Psoas muscle (tissue), 8 donors: ENCODE measurements around the gene CRY2. TPM values are rescaled to one million over a fixed set of nuclear protein-coding genes. Genes with fewer than 3 reads are reported as not detected.

Source experiments
- ATAC-seq, 4 donors: fragments of 200-7000 bp; cut with Tn5 transposase; one replicate each; pipeline ENCODE4 v1.9.1; 2020; ENCODE audit warnings: moderate library complexity in 3 of 4, mild to moderate bottlenecking in 2 of 4
- DNase-seq, 2 donors: peaks; one replicate each; pipeline ENCODE4 v3.0.0-alpha.2; 2020
- H3K27ac ChIP-seq: fragments of 200-600 bp; one replicate; pipeline ENCODE4 v1.8.0; 2022
- H3K27me3 ChIP-seq, 3 donors: fragments of 200-600 bp in 1 of 3; one replicate each; pipeline versions ENCODE4 v1.6.1 to v1.8.0; 2013 to 2022; ENCODE audit warnings: low read length in 2 of 3, mild to moderate bottlenecking in 2 of 3, moderate library complexity in 1 of 3; ENCODE audit not compliant: insufficient read depth in 3 of 3
- H3K36me3 ChIP-seq, 2 donors: fragments of 200-600 bp in 1 of 2; one replicate each; pipeline versions ENCODE4 v1.6.1 to v1.8.0; 2013 to 2022; ENCODE audit warnings: low read depth in 1 of 2, mild to moderate bottlenecking in 1 of 2, moderate library complexity in 1 of 2; ENCODE audit not compliant: insufficient read depth in 1 of 2
- H3K4me1 ChIP-seq: fragments of 200-600 bp; one replicate; pipeline ENCODE4 v1.8.0; 2022
- H3K4me3 ChIP-seq: fragments of 200-600 bp; one replicate; pipeline ENCODE4 v1.8.0; 2022; ENCODE audit warnings: mild to moderate bottlenecking
- H3K9me3 ChIP-seq: fragments of 200-600 bp; one replicate; pipeline ENCODE4 v1.8.0; 2022
- WGBS, 3 donors: extraction: QIAGEN DNeasy Blood & Tissue Kit; methylation state at CpG; one replicate each; pipeline versions ENCODE4 v1.1.6 to v1.1.7; 2013; 5-methylcytosine and 5-hydroxymethylcytosine counted together
- intact Hi-C, 2 donors: fragments of 100-400 bp; cut with DNase I; formaldehyde crosslinking; loops; one replicate each; pipeline versions ENCODE4 v1.11.0 to v1.14.2; 2022
- polyA plus RNA-seq, 3 donors: library from polyadenylated mRNA; stranded (reverse); fragments of 200-250 nt; gene quantifications; one replicate each; pipeline ENCODE4 v1.2.3, GENCODE V29; 2013
- total RNA-seq, 4 donors: library from RNA; stranded (reverse); fragmentation: NEBNext Ultra II Directional in 2 of 4; extraction: Animal tissue kit (Norgen Biotek cat#: 25700) in 2 of 4; gene quantifications; one replicate each; pipeline versions ENCODE4 v1.2.1 to v1.2.4, GENCODE V29; 2021 to 2023
- TF ChIP-seq, protein P1 (sequence below): fragments of 200-600 bp; IDR thresholded peaks from one replicate; pipeline ENCODE4 v1.8.0; 2022; ENCODE audit warnings: antibody characterized with exemption
- donor health status: healthy with polysubstance abuse.
- donor health status: DM: no; HTN: no; CAD: no; lungs with moderate emphysema.
- donor health status: Bipolar disorder and iron deficiency.
- donor health status: healthy.
- donor health status: DM: yes; HTN: yes; CAD: no.
- donor health status: DM: no; HTN: no; CAD: no.
- donor health status: DM: no; HTN: no; CAD: no.
- donor health status: DM: yes; HTN: yes; CAD: no.

The CRY2 gene
- total and polyA plus RNA-seq, 7 donors = 15.4 to 64.5 (median 30.7) TPM

- no peak overlapping the region for H3K4me3 ChIP-seq
- TF ChIP-seq, protein P1, sequence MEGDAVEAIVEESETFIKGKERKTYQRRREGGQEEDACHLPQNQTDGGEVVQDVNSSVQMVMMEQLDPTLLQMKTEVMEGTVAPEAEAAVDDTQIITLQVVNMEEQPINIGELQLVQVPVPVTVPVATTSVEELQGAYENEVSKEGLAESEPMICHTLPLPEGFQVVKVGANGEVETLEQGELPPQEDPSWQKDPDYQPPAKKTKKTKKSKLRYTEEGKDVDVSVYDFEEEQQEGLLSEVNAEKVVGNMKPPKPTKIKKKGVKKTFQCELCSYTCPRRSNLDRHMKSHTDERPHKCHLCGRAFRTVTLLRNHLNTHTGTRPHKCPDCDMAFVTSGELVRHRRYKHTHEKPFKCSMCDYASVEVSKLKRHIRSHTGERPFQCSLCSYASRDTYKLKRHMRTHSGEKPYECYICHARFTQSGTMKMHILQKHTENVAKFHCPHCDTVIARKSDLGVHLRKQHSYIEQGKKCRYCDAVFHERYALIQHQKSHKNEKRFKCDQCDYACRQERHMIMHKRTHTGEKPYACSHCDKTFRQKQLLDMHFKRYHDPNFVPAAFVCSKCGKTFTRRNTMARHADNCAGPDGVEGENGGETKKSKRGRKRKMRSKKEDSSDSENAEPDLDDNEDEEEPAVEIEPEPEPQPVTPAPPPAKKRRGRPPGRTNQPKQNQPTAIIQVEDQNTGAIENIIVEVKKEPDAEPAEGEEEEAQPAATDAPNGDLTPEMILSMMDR = no peak
- H3K27me3 ChIP-seq = no peaks in the 10 kb centered on the region
- H3K9me3 ChIP-seq = no peaks in the 10 kb centered on the region
- H3K27ac ChIP-seq = no peak overlapping the region
- intact Hi-C loops = no loop called here
- H3K36me3 ChIP-seq = peaks cover 0 to 55% of the 10 kb centered on the region in 2 donors
- ATAC-seq = no peak
- DNase-seq = no peak
- peaks cover 4% of the 10 kb centered on the region for H3K4me1 ChIP-seq
- WGBS, 3 donors = 73 to 82% (median 79%) methylated on average over 6 of the region's 6 CpGs
These were observed 34.6 kb downstream of the CRY2 start for GRCh38 chr11:45881708-45882368.

DNA sequence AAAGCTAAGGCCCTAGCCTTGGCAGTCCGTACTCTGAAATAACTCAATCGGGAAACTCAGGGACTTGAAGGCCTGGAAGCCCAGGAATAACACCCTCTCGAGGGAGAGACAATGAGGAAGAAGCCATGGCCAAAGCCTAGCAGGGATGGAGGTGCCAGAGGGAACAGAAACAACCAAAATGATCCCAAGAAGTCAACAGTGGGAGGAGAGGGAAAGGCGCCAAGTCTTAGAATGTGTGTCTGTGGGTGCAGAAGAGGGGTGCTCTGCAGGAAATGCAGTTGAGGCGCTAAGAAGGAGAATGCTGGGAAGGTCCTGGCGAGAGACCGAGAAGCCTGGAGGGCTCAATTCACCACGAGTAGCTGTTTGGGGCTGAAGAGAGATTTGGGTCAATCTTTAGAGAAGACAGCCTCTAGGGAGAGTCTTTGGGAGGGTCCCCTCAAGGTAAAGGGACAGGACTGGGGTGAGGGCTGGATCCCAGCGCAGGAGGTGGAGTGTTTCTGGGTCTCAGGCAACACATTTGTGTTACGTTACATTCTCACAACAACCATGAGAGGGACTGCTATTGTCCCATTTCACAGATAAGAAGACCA is 37.4 kb downstream of the CRY2 start:
- H3K4me3 ChIP-seq = peak overlapping the region; percentile 60
- H3K36me3 ChIP-seq = peaks cover 0 to 30% of the 10 kb centered on the region in 2 donors
- H3K4me1 ChIP-seq = peaks cover 4% of the 10 kb centered on the region
- DNase-seq (no peak), ATAC-seq (peak in 1 of 4 donors; percentile 10)
- intact Hi-C loops = no loop called here
- TF ChIP-seq, protein P1 = no peak
- WGBS, 3 donors = 83 to 84% (median 83%) methylated on average over 10 of the region's 10 CpGs
- H3K27ac ChIP-seq = no peak overlapping the region
- H3K9me3 ChIP-seq = no peaks in the 10 kb centered on the region
- H3K27me3 ChIP-seq = no peaks in the 10 kb centered on the region

GRCh38 chr11:45885274-45885920 is 38.1 kb downstream of the CRY2 start, which contains the start of gene MAPK8IP1:
Gene MAPK8IP1 (plus strand): TSS chr11:45885651. CDS start chr11:45885821, 170 bp downstream.
- TF ChIP-seq, protein P1 = no peak
- peaks cover 4% of the 10 kb centered on the region for H3K4me1 ChIP-seq
- 1 to 3% (median 2%) methylated on average over 24 to 73 of the region's 73 CpGs for WGBS, 3 donors

GRCh38 chr11:45885921-45886721 is 38.8 kb downstream of the CRY2 start:
- intact Hi-C loops = no loop called here
- DNase-seq (no peak), ATAC-seq (no peak)
- Histone ChIP-seq H3K4me1 (peaks cover 4% of the 10 kb centered on the region), H3K27me3 (no peaks in the 10 kb centered on the region), H3K27ac (no peak overlapping the region), H3K4me3 (peak overlapping the region; percentile 60), H3K9me3 (no peaks in the 10 kb centered on the region), H3K36me3 (peaks cover 0 to 15% of the 10 kb centered on the region in 2 donors)
- 13 to 18% (median 15%) methylated on average over 36 to 43 of the region's 43 CpGs for WGBS, 3 donors
- TF ChIP-seq, protein P1 = no peak

More at GRCh38 chr11:45885274-45885920, 38.1 kb downstream of the CRY2 start, which contains the start of gene MAPK8IP1:
- Histone ChIP-seq H3K9me3 (no peaks in the 10 kb centered on the region), H3K27me3 (no peaks in the 10 kb centered on the region), H3K4me3 (peak within 1 kb of the TSS; percentile 60), H3K36me3 (peaks cover 0 to 22% of the 10 kb centered on the region in 2 donors), H3K27ac (no peak within 1 kb of the TSS)
- intact Hi-C loops = no loop called here
- peak; percentile 61 to 73 for DNase-seq
- peak; percentile 75 to 84 (median 80) for ATAC-seq
